Neural cell (in vitro differentiated cells): ENCODE measurements around the gene TNNT3. TPM values are rescaled to one million over a fixed set of nuclear protein-coding genes. Genes with fewer than 3 reads are reported as not detected.

Source experiments
- H2AFZ ChIP-seq: fragments of 200-600, 300-800 bp; sonication (generic), shearing (Covaris generic); 2 replicates; pipeline ENCODE4 v1.6.0; 2014; ENCODE audit warnings: low read depth, mild to moderate bottlenecking, antibody characterized with exemption, low read length, moderate library complexity
- H3F3A ChIP-seq: fragments of 200-600 bp; shearing (Covaris generic); 2 replicates; pipeline ENCODE4 v1.6.1; 2016; ENCODE audit warnings: mild to moderate bottlenecking, moderate library complexity, mixed read lengths, antibody characterized with exemption, low read length; ENCODE audit not compliant: insufficient read depth, poor library complexity, severe bottlenecking
- H3K27ac ChIP-seq: fragments of 200-600, 300-800 bp; sonication (generic), shearing (Covaris generic); 2 replicates; pipeline ENCODE4 v1.5.1; 2014; ENCODE audit warnings: mild to moderate bottlenecking, low read length, moderate library complexity
- H3K27me3 ChIP-seq: fragments of 300-800, 200-600 bp; sonication (generic), shearing (Covaris generic); 2 replicates; pipeline ENCODE4 v1.6.0; 2014; ENCODE audit warnings: mild to moderate bottlenecking, low read depth, low read length, moderate library complexity; ENCODE audit not compliant: insufficient read depth
- H3K36me3 ChIP-seq: fragments of 300-800, 200-600 bp; sonication (generic), shearing (Covaris generic); 2 replicates; pipeline ENCODE4 v1.5.1; 2014; ENCODE audit warnings: mild to moderate bottlenecking, antibody characterized with exemption, low read length, moderate library complexity; ENCODE audit not compliant: insufficient read depth
- H3K4me2 ChIP-seq: fragments of 300-800, 200-600 bp; sonication (generic), shearing (Covaris generic); 2 replicates; pipeline ENCODE4 v1.6.0; 2014; ENCODE audit warnings: mild to moderate bottlenecking, low read length
- H3K4me3 ChIP-seq: fragments of 300-800, 200-600 bp; sonication (generic), shearing (Covaris generic); 2 replicates; pipeline ENCODE4 v1.5.1; 2014; ENCODE audit warnings: mild to moderate bottlenecking, low read length, moderate library complexity
- H3K79me2 ChIP-seq: fragments of 200-600 bp; shearing (Covaris generic); replicated peaks from 2 replicates; pipeline ENCODE4 v1.6.0; 2014; ENCODE audit warnings: mild to moderate bottlenecking, low read length, moderate library complexity; ENCODE audit not compliant: insufficient read depth
- H3K9ac ChIP-seq: fragments of 300-800, 200-600 bp; sonication (generic), shearing (Covaris generic); 2 replicates; pipeline ENCODE4 v1.6.1; 2016; ENCODE audit warnings: mild to moderate bottlenecking, low read length, mixed read lengths
- H3K9me2 ChIP-seq: fragments of 200-600 bp; shearing (Covaris generic); 2 replicates; pipeline ENCODE4 v1.6.1; 2016; ENCODE audit warnings: mild to moderate bottlenecking, low read length, mixed read lengths; ENCODE audit not compliant: insufficient read depth
- H3K9me3 ChIP-seq: fragments of 200-600, 300-800 bp; sonication (generic), shearing (Covaris generic); 2 replicates; pipeline ENCODE4 v1.6.1; 2016; ENCODE audit warnings: mild to moderate bottlenecking, mixed run types, low read length, moderate library complexity, mixed read lengths
- H4K20me1 ChIP-seq: fragments of 200-600 bp; shearing (Covaris generic); 2 replicates; pipeline ENCODE4 v1.6.1; 2016; ENCODE audit warnings: mild to moderate bottlenecking, mixed run types; ENCODE audit not compliant: insufficient read depth
- CTCF ChIP-seq: fragments of 450-650 bp; IDR thresholded peaks from 2 replicates; pipeline ENCODE4 v1.5.1; 2014; ENCODE audit warnings: antibody characterized with exemption, mild to moderate bottlenecking, moderate library complexity; ENCODE audit not compliant: poor library complexity, severe bottlenecking
- EP300 ChIP-seq: fragments of 450-650 bp; conservative IDR thresholded peaks from 2 replicates; pipeline ENCODE4 v1.6.1; 2014; ENCODE audit warnings: antibody characterized with exemption, mild to moderate bottlenecking, moderate library complexity; ENCODE audit not compliant: poor library complexity, severe bottlenecking
- EZH2 ChIP-seq: fragments of 200-600, 300-800 bp; shearing (Covaris generic), sonication (generic); IDR thresholded peaks from 2 replicates; pipeline ENCODE4 v1.6.1; 2014; ENCODE audit warnings: antibody characterized with exemption, low read length, borderline replicate concordance, mild to moderate bottlenecking; ENCODE audit not compliant: insufficient read depth, poor library complexity, severe bottlenecking
- MXI1 ChIP-seq: fragments of 450-650 bp; conservative IDR thresholded peaks from 2 replicates; pipeline ENCODE4 v1.6.1; 2014; ENCODE audit warnings: antibody characterized with exemption, mild to moderate bottlenecking; ENCODE audit not compliant: poor library complexity, severe bottlenecking
- POLR2AphosphoS5 ChIP-seq: IDR thresholded peaks from 2 replicates; pipeline ENCODE4 v1.6.1; 2012
- RAD21 ChIP-seq: fragments of 450-650 bp; conservative IDR thresholded peaks from 2 replicates; pipeline ENCODE4 v1.6.1; 2014; ENCODE audit warnings: antibody characterized with exemption, mild to moderate bottlenecking, moderate library complexity
- REST ChIP-seq: IDR thresholded peaks from 2 replicates; pipeline ENCODE4 v1.6.1; 2012; ENCODE audit warnings: borderline replicate concordance
- SMC3 ChIP-seq: fragments of 450-650 bp; conservative IDR thresholded peaks from 2 replicates; pipeline ENCODE4 v1.6.1; 2014; ENCODE audit warnings: antibody characterized with exemption, mild to moderate bottlenecking, moderate library complexity; ENCODE audit not compliant: poor library complexity
- TAF1 ChIP-seq: IDR thresholded peaks from 2 replicates; pipeline ENCODE4 v1.6.1; 2012; ENCODE audit warnings: low read depth
- polyA plus RNA-seq: library from polyadenylated mRNA; depleted of rRNA; stranded (reverse); fragments of >200 nt; gene quantifications from 2 replicates; pipeline ENCODE4 v1.2.3, GENCODE V29; 2014

Gene TNNT3
- polyA plus RNA-seq, 1 donor from 2014 or later, result not detected

- H3F3A ChIP-seq, result no peaks in the 10 kb centered on the region
- H3K27ac ChIP-seq, result no peak overlapping the region
- no peaks in the 10 kb centered on the region for H3K9me2 ChIP-seq
- H3K79me2 ChIP-seq, result no peaks in the 10 kb centered on the region
- H3K4me2 ChIP-seq, result no peak overlapping the region
- H3K9me3 ChIP-seq, result no peaks in the 10 kb centered on the region
- TF ChIP-seq SMC3, result no peak
- H3K36me3 ChIP-seq, result no peaks in the 10 kb centered on the region
- no peak overlapping the region for H3K4me3 ChIP-seq
- H4K20me1 ChIP-seq, result no peaks in the 10 kb centered on the region
- H2AFZ ChIP-seq, result no peak overlapping the region
- H3K9ac ChIP-seq, result no peak overlapping the region
- no peaks in the 10 kb centered on the region for H3K27me3 ChIP-seq
Measured at GRCh38 chr11:1949302-1949701, 29.8 kb downstream of the TNNT3 start.

- H3K4me2 ChIP-seq, result no peak overlapping the region
- H4K20me1 ChIP-seq, result no peaks in the 10 kb centered on the region
- H3K27me3 ChIP-seq, result no peaks in the 10 kb centered on the region
- H3K9ac ChIP-seq, result no peak overlapping the region
- no peaks in the 10 kb centered on the region for H3K36me3 ChIP-seq
- no peaks in the 10 kb centered on the region for H3K79me2 ChIP-seq
- H3F3A ChIP-seq, result no peaks in the 10 kb centered on the region
- no peak overlapping the region for H2AFZ ChIP-seq
- TF ChIP-seq TAF1 (no peak), CTCF (no peak), RAD21 (no peak), EZH2 (no peak), EP300 (no peak), SMC3 (no peak), REST (no peak), MXI1 (no peak), POLR2AphosphoS5 (no peak)
- no peak overlapping the region for H3K27ac ChIP-seq
- H3K9me3 ChIP-seq, result no peaks in the 10 kb centered on the region
- no peak overlapping the region for H3K4me3 ChIP-seq
- no peaks in the 10 kb centered on the region for H3K9me2 ChIP-seq
Measured at GRCh38 chr11:1949922-1950321, 30.4 kb downstream of the TNNT3 start.

- H3K4me3 ChIP-seq, result no peak overlapping the region
- H3K9me2 ChIP-seq, result no peaks in the 10 kb centered on the region
- no peaks in the 10 kb centered on the region for H3K9me3 ChIP-seq
- no peaks in the 10 kb centered on the region for H3F3A ChIP-seq
- TF ChIP-seq MXI1 (no peak), TAF1 (no peak), POLR2AphosphoS5 (no peak), RAD21 (no peak), SMC3 (no peak), CTCF (no peak), EZH2 (no peak), EP300 (no peak), REST (no peak)
- H3K27ac ChIP-seq, result no peak overlapping the region
- no peaks in the 10 kb centered on the region for H4K20me1 ChIP-seq
- H3K79me2 ChIP-seq, result no peaks in the 10 kb centered on the region
- no peaks in the 10 kb centered on the region for H3K36me3 ChIP-seq
- H3K9ac ChIP-seq, result no peak overlapping the region
- H2AFZ ChIP-seq, result no peak overlapping the region
- H3K4me2 ChIP-seq, result no peak overlapping the region
- H3K27me3 ChIP-seq, result no peaks in the 10 kb centered on the region
Measured at GRCh38 chr11:1952806-1953482, 33.4 kb downstream of the TNNT3 start.
